C4-2B (cell line): ENCODE data around the gene TXNRD1.

Source experiments
- H3K27ac ChIP-seq: fragments of 450-650 bp; 2 replicates; pipeline ENCODE4 v1.5.1; 2017
- CTCF ChIP-seq: fragments of 450-650 bp; conservative IDR thresholded peaks from 2 replicates; pipeline ENCODE4 v1.5.1; 2017; ENCODE audit warnings: mild to moderate bottlenecking
- ZFX ChIP-seq: fragments of 450-650 bp; IDR thresholded peaks from 2 replicates; pipeline ENCODE4 v1.6.1; 2017

Gene TXNRD1

DNA sequence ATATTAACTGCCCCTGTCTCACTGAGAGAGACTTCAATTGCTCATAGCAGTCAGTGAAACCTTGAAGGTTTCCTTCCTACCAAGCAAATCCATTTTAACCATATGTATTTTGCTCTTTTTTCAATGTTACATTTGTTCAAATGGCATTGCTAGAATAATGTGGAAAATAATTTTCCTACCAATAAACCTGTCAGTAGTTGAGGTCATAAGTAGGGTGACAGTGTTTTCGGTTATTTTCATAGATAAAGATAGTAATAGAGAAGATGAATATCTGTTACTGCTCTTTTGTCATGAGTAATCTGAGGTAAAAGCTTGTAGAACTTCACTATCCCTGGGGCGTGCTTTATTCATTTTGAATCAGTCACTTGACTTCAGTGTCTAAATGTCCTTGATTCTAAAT is 120.5 kb downstream of the TXNRD1 start:
- TF ChIP-seq ZFX, result no peak
- no peak for TF ChIP-seq CTCF
- H3K27ac ChIP-seq, result no peak overlapping the region

DNA sequence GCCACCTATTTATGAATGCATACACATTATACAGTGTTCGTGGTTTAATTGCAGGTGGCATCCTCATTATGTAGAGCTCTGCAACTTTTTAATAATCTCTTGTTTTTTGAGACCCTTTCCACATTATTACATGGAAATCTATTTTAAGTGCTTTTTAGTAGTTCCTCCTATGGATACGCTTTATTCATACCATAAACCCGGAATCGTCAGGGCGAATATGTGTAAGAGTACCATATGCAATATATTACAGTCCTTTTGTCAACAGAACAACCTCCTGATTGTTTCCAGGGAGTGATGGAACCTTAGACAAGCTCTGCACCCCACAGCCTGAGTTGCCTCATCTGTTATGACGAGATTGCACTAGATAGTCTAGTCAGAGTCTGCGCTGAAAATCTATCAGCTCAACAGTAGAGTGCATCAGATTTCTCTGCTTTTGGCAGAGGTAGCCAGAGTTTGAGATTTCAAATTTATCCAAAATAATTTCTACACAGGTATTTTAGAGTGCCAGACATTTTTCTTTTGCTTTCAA is 121.5 kb downstream of the TXNRD1 start:
- TF ChIP-seq CTCF (no peak), ZFX (no peak)

GRCh38 chr12:104339663-104340062 is 124.1 kb downstream of the TXNRD1 start:
- no peak overlapping the region for H3K27ac ChIP-seq
- TF ChIP-seq CTCF (no peak; the same call in 1 of the 2 replicates), ZFX (no peak)

More for the DNA sequence above, 121.5 kb downstream of the TXNRD1 start:
- H3K27ac ChIP-seq, result no peak overlapping the region

- no peak for TF ChIP-seq CTCF
- no peak overlapping the region for H3K27ac ChIP-seq
These were observed 124.6 kb downstream of the TXNRD1 start for GRCh38 chr12:104340177-104340576.

- no peak for TF ChIP-seq CTCF
- TF ChIP-seq ZFX, result no peak
- H3K27ac ChIP-seq, result no peak overlapping the region
These were observed 125.5 kb downstream of the TXNRD1 start for GRCh38 chr12:104340925-104341611.

DNA sequence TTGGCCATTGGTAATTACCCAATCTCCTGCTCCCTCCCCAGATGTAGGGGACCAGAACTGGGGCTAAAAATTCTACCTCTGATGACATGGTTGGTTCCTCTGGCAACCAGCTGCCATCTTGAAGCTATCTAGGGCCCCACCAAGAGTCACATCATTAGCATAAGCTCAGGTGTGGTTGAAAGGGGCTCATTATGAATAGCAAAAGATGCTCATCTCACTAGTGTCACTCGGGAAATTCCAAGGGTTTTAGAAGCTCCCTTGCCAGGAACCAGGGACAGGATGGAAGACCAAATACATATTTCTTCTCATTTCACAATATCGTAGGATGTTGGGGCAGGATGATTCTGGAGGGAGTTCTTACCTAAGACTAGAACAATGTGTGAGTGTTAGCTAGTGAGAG is 126.6 kb downstream of the TXNRD1 start:
- H3K27ac ChIP-seq, result no peak overlapping the region

More for the DNA sequence above, 126.6 kb downstream of the TXNRD1 start:
- TF ChIP-seq CTCF (no peak), ZFX (no peak)
